ENCODE measurements around the gene CEPT1. TPM values are rescaled to one million over a fixed set of nuclear protein-coding genes. Genes with fewer than 3 reads are reported as not detected.

CEPT1 gene
- total RNA-seq, 1 donor from 2014 or later: 58.9 TPM

- Histone ChIP-seq H3K4me1 (no peaks in the 10 kb centered on the region), H3K9me3 (ENCODE audit: low read depth) (no peaks in the 10 kb centered on the region), H3K4me2 (no peak overlapping the region), H3K4me3 (no peak overlapping the region), H2AFZ (replicated peaks) (no peak overlapping the region), H3K9ac (no peak overlapping the region), H3K36me3 (peaks cover 11% of the 10 kb centered on the region), H3F3A (ENCODE audit: low read depth) (no peaks in the 10 kb centered on the region), H4K20me1 (ENCODE audit: low read depth) (no peaks in the 10 kb centered on the region), H3K27me3 (no peaks in the 10 kb centered on the region), H3K27ac (no peak overlapping the region), H3K79me2 (ENCODE audit: low read depth) (no peaks in the 10 kb centered on the region)
- peaks cover 18% of the 10 kb centered on the region for H3K36me3 Mint-ChIP-seq
- H3K9me3 Mint-ChIP-seq: no peaks in the 10 kb centered on the region
- H3K4me1 Mint-ChIP-seq: no peaks in the 10 kb centered on the region
- no peak overlapping the region for H3K4me3 Mint-ChIP-seq
- H3K27ac Mint-ChIP-seq: no peak overlapping the region
- H3K27me3 Mint-ChIP-seq (ENCODE audit: insufficient read depth, low read depth): peaks cover 2% of the 10 kb centered on the region
- no peak for DNase-seq (ENCODE audit: low spot score)
- TF ChIP-seq CTCF (IDR thresholded peaks at IDR 0.05) (no peak), EZH2 (IDR thresholded peaks at IDR 0.05) (no peak), EZH2phosphoT487 (IDR thresholded peaks at IDR 0.05) (no peak)
These were observed 43.5 kb downstream of the CEPT1 start for GRCh38 chr1:111183308-111184069.

- no peaks in the 10 kb centered on the region for H3K4me1 Mint-ChIP-seq
- Histone ChIP-seq H3K4me1 (no peaks in the 10 kb centered on the region), H3K79me2 (ENCODE audit: low read depth) (no peaks in the 10 kb centered on the region), H3K4me3 (no peak overlapping the region), H3K4me2 (no peak overlapping the region), H3K36me3 (peaks cover 11% of the 10 kb centered on the region), H3K27me3 (no peaks in the 10 kb centered on the region), H3F3A (ENCODE audit: low read depth) (no peaks in the 10 kb centered on the region), H4K20me1 (ENCODE audit: low read depth) (no peaks in the 10 kb centered on the region), H3K27ac (no peak overlapping the region), H2AFZ (replicated peaks) (no peak overlapping the region), H3K9ac (no peak overlapping the region), H3K9me3 (ENCODE audit: low read depth) (no peaks in the 10 kb centered on the region)
- H3K36me3 Mint-ChIP-seq: peaks cover 20% of the 10 kb centered on the region
- H3K9me3 Mint-ChIP-seq: no peaks in the 10 kb centered on the region
- no peak for DNase-seq (ENCODE audit: low spot score)
- no peak overlapping the region for H3K4me3 Mint-ChIP-seq
- H3K27me3 Mint-ChIP-seq (ENCODE audit: insufficient read depth, low read depth): peaks cover 2% of the 10 kb centered on the region
- TF ChIP-seq EZH2 (IDR thresholded peaks at IDR 0.05) (no peak), CTCF (IDR thresholded peaks at IDR 0.05) (no peak), EZH2phosphoT487 (IDR thresholded peaks at IDR 0.05) (no peak)
- no peak overlapping the region for H3K27ac Mint-ChIP-seq
These were observed 44.6 kb downstream of the CEPT1 start for GRCh38 chr1:111184663-111185062.

- no peaks in the 10 kb centered on the region for H3K4me1 Mint-ChIP-seq
- Histone ChIP-seq H3K79me2 (ENCODE audit: low read depth) (no peaks in the 10 kb centered on the region), H3K4me2 (no peak overlapping the region), H3K36me3 (no peaks in the 10 kb centered on the region), H3K4me3 (no peak overlapping the region), H3K4me1 (no peaks in the 10 kb centered on the region), H4K20me1 (ENCODE audit: low read depth) (no peaks in the 10 kb centered on the region), H3K27ac (no peak overlapping the region), H3K9me3 (ENCODE audit: low read depth) (no peaks in the 10 kb centered on the region), H2AFZ (replicated peaks) (no peak overlapping the region), H3K9ac (no peak overlapping the region), H3K27me3 (no peaks in the 10 kb centered on the region), H3F3A (ENCODE audit: low read depth) (no peaks in the 10 kb centered on the region)
- no peak for DNase-seq (ENCODE audit: low spot score)
- TF ChIP-seq CTCF (IDR thresholded peaks at IDR 0.05): no peak
- TF ChIP-seq EZH2 (IDR thresholded peaks at IDR 0.05): no peak
- TF ChIP-seq EZH2phosphoT487 (IDR thresholded peaks at IDR 0.05): no peak
- no peak overlapping the region for H3K4me3 Mint-ChIP-seq
- H3K36me3 Mint-ChIP-seq: peaks cover 14% of the 10 kb centered on the region
- H3K9me3 Mint-ChIP-seq: no peaks in the 10 kb centered on the region
- H3K27ac Mint-ChIP-seq: no peak overlapping the region
- H3K27me3 Mint-ChIP-seq (ENCODE audit: insufficient read depth, low read depth): peaks cover 7% of the 10 kb centered on the region
These were observed 51.0 kb downstream of the CEPT1 start for GRCh38 chr1:111190931-111191451.
